HG03565 (cell line): ENCODE results near the gene DYSF.
"Not testable (repeated sequence)": the region's sequence is repeated elsewhere in the genome, so short reads cannot be mapped to it uniquely, and the experiment has no call there.

Experiments
- ATAC-seq: cut with Tn5 transposase; IDR thresholded peaks from one replicate; pipeline ENCODE4 v1.9.1; 2021; ENCODE audit warnings: mild to moderate bottlenecking, moderate library complexity; ENCODE audit not compliant: unreplicated experiment

The DYSF gene

GRCh38 chr2:71453404-71454220, at the start of gene DYSF:
Gene DYSF (plus strand): TSS chr2:71453561.
- no peak for ATAC-seq

- ATAC-seq: no peak
Measured at GRCh38 chr2:71409611-71410010, 43.8 kb upstream of the DYSF start.

DNA sequence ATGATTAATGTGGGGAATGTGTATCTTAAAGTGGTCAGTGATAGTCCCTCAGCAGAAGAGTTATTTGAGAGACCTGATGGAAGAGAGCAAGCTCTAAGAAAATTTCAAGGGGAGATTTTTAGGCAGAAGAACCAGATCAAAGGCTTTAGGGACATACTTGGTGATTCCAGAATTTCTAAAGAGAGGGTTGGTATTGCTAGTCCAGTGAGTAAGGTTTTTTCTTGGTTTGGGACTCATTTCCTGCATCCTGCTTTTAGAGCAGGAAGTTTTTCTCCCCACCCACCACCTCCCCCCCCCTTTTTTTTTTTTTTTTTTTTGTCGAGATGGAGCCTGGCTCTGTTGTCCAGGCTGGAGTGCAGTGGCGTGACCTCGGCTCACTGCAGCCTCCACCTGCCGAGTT, 42.7 kb upstream of the DYSF start:
- no peak for ATAC-seq

DNA sequence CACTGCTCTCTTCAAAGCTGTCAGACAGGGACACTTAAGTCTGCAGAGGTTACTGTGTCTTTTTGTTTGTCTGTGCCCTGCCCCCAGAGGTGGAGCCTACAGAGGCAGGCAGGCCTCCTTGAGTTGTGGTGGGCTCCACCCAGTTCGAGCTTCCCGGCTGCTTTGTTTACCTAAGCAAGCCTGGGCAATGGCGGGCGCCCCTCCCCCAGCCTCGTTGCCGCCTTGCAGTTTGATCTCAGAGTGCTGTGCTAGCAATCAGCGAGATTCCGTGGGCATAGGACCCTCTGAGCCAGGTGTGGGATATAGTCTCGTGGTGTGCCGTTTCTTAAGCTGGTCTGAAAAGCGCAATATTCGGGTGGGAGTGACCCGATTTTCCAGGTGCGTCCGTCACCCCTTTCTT, 36.5 kb upstream of the DYSF start:
- ATAC-seq: not testable (repeated sequence)

- no peak for ATAC-seq
Measured at GRCh38 chr2:71417300-71418202, 35.8 kb upstream of the DYSF start.

DNA sequence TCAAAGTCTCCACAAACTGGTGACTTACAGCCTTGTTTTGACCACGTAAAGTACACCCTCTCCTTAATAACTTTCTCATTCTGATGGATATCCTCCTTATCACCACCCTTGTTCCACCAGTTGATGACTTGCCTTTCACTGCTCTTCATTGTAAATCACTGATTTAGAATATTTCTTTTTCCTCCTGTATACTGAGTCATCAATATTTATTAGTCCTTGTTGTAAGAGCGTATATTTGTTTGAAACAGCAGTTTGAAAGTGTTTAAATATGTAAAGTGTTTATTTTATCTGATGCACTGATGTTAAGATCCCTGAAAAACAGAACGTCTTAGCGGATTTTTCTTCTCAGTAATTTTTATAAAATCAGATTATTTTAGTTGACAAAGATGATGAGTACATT, 34.2 kb upstream of the DYSF start:
- no peak for ATAC-seq

DNA sequence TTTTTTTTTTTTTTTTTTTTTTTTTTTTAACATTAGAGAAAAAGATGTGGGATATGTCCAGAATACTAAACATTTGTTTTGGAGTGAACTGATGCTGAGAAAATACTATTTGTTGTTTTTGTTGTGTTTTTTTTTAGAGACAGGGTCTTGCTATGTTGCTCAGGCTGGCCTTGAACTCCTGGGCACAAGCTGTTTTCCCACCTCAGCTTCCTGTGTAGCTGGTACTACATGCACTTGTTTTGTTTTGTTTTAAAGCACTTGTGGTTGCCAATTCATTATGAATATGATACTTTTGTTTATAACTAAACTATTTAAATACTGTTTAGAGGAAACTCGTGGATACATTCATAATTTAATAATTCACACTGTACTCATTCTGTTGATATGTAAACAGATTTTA, 33.4 kb upstream of the DYSF start:
- ATAC-seq: no peak

DNA sequence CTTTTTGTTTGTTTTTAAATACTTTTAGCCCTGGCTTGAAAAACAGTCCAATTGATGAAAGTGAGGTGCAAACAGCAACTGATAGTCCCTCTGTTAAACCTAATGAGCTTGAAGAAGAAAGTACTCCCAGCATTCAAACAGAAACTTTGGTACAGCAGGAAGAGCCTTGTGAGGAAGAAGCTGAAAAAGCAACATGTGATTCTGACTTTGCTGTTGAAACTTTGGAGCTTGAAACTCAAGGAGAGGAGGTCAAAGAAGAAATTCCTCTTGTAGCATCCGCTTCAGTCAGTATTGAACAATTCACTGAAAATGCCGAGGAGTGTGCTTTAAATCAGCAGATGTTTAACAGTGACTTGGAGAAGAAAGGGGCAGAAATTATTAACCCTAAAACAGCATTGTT, 30.6 kb upstream of the DYSF start:
- ATAC-seq: no peak

GRCh38 chr2:71423817-71424420, 29.4 kb upstream of the DYSF start:
- ATAC-seq: no peak

DNA sequence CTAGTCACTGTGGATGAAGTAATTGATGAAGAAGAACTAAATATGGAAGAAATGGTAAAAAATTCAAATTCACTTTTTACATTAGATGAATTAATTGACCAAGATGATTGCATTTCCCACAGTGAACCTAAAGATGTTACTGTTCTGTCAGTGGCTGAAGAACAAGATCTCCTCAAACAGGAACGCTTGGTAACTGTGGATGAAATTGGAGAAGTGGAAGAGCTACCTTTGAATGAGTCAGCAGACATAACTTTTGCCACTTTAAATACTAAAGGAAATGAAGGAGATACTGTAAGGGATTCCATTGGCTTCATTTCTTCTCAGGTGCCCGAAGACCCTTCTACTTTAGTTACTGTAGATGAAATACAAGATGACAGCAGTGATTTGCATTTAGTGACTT, 26.6 kb upstream of the DYSF start:
- ATAC-seq: no peak

DNA sequence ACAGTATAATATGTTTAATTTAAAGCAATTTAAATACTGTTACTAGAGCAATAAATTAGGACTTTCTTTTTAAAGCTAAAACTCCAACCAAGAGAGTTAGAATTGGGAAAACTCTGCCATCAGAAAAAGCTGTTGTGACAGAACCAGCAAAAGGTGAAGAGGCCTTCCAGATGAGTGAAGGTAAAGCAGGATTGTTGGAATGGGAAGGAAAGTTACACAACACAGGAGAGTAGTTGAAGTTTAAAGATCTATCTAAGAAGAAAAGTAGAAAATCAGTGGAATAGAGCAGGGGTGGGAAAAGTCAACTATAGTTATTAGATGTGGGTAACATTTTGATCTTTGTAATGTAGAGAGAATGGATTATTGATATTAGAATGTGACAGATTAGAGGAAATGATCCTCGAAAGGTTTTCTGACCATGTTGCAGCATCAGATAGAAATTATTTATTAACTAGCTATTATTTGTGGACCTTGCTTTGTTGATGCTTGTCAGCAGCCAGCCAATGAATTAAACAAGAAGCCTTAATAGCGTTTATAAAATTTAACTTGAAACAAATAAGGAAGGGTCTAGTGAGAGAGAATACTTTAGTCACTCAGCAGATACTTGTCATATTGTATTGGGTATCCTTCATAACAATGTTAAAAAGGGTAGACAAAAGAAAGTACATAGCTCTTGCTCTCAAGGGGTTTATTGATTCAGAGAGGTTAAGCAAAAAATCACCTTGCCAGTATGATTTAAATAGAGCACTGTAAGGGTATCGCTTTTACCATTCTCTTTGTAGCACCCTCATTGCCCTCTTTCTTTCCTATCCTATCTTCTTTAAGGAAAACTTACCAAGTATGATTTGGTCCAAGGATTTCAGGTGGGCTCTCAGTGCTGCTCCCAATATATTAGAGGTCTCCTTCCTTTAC, 24.6 kb upstream of the DYSF start:
- no peak for ATAC-seq

DNA sequence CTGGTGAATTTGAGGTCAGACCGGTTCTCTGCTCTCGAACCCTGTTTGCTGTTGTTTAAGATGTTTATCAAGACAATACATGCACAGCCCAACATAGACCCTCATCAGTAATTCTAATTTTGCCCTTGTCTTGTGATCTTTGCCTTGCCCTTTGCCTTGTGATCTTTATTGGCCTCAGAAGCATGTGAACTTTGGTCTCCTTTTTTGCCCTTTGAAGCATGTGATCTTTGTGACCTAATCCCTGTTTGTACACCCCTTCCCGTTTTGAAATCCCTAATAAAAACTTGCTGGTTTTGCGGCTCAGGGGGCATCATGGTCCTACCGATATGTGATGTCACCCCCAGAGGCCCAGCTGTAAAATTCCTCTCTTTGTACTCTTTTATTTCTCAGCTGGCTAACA, 8.2 kb upstream of the DYSF start:
- not testable (repeated sequence) for ATAC-seq

DNA sequence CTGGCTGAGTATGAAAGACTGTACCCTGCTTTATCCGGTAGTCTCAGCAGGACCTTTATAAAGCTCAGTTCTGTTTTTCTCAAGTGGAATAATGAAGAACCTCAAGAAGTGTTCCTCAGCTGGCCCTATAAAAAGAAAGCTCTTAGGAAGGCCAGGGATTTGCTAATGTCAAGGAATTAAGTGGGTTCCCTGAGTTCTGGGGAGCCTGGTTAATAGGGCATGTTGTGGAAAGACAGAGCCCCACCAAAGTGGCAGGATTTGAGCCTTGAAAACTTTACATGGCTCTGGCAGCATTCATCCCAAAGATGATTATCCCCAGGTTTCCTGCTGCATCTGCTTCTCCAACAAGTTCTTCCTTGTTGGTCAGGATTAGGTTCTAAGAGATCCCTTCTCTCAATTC, 6.9 kb upstream of the DYSF start:
- no peak for ATAC-seq

GRCh38 chr2:71449343-71449742, 4.0 kb upstream of the DYSF start:
- ATAC-seq: no peak

DNA sequence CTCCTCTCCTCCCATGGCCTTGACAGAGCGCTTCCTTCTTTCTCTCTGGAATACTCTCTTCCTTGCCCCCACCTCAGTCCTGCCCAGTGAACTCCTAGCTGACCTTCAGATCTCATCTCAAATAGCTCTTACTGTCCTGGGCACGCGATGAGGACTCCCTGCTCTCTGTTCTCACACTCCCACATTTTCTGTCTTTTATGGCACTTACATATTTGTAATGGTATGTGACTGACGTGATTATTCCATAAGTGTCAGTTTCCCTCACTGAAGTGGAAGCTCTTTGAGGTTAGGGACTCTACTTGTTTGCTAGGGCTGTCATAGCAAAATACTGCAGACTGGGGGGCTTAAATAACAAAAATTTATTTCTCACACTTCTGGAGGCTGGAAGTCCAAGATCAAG, 1.7 kb upstream of the DYSF start:
- ATAC-seq: no peak

GRCh38 chr2:71452565-71452964, 796 bp upstream of the DYSF start:
- ATAC-seq: no peak

DNA sequence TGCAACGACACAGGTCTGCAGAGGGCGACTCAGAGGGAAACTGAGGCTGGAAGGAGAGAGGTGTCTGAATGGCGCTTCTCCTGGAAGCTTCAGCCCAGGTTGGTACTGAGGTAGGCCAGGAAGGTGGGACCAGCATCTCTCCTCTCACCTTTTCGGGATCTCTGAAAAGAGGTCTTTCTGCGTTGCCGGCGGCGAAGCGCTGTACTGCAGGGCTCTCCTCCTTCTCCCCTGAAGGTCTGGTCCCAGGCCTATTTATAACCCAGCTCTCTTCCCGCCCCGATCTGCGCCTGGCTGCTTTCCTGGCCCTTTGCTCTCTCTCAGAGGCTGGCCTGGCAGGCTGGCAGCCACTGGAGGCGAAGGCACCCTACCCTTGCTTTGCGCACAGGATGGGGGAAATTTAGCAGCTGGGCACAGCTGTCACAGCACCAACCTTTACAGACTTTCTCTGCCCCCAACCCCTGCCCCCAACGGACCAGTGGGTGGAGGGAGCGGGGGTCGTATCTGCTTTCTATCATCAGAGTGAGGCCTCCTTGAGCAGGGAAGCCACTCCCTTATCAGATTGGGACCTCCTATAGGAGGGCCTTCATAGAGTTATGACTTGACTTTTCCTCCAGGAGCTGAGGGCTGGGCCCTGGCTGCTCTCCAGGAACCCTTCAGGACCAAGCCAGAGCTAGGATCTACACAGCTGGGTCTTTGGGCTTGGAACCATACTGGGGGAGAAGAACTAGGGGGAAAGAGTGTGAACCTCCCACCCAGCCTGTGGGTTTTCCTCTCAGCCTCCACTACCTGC, 1.1 kb downstream of the DYSF start:
- ATAC-seq: no peak

GRCh38 chr2:71455011-71455740, 1.8 kb downstream of the DYSF start:
- no peak for ATAC-seq
